ENCODE results near the gene SRA1.
A peak's percentile ranks its signal among the peaks of the same experiment; 100 is the strongest.

The SRA1 gene

GRCh38 chr5:140557965-140558364, 692 bp upstream of the SRA1 start:
- TF ChIP-seq CTCF (IDR thresholded peaks at IDR 0.05; ENCODE audit: extremely low read depth, missing control alignments) = no peak
- DNase-seq (ENCODE audit: low spot score) = no peak

DNA sequence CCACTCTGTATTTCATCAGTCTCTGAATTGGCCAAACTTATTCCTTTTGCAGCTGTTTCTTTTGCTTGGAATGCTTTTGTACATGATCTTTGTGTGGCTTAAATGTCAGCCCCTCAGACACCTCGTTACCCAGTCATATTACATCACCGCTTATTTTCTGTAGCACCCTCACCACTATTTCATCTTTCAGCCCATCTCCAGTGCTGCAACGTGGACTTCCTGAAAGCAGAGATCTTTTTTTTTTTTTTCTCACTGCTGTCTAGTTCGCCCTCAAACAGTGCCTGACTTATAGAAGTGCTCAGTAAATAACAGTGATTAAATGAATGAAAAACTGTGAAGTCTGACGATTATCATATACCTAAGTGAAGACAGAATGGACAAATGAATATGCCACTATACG, 835 bp downstream of the SRA1 start:
- TF ChIP-seq CTCF (IDR thresholded peaks at IDR 0.05; ENCODE audit: extremely low read depth, missing control alignments) = no peak
- no peak for DNase-seq (ENCODE audit: low spot score)

DNA sequence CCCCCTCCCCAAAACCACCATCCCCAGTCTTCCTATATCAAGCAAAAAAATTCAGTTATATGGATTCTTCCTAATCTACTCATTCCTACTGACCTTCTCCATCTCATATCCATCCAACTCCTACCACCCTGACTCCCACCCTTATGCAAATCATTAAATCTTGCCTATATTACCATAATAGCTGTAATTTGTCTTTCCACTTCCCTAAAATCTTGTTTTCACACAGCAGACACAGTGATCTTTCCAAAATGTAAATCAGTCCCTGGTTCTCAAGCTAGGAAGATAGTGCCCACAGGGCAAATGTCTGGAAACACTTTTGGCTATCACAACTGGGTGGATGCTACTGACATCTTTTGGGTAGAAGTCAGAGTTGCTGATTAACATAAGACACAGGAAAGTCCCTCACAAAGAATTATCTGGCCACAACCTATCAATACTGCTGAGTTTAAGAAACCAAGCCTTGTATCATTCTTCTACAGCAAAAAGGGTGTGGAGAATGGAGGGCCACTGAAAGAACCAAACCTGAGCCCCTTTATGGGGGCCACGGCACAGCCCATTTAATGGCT, 1.4 kb downstream of the SRA1 start:
- TF ChIP-seq CTCF (IDR thresholded peaks at IDR 0.05; ENCODE audit: extremely low read depth, missing control alignments) = no peak
- peak; percentile 34 for DNase-seq (ENCODE audit: low spot score)

GRCh38 chr5:140554454-140554853, 2.8 kb downstream of the SRA1 start:
- no peak for TF ChIP-seq CTCF (IDR thresholded peaks at IDR 0.05; ENCODE audit: extremely low read depth, missing control alignments)
- DNase-seq (ENCODE audit: low spot score) = no peak

- DNase-seq (ENCODE audit: low spot score) = no peak
These were observed 3.6 kb downstream of the SRA1 start for GRCh38 chr5:140553657-140554056.

GRCh38 chr5:140551872-140552271, 5.4 kb downstream of the SRA1 start:
- DNase-seq (ENCODE audit: low spot score) = no peak
- no peak for TF ChIP-seq CTCF (IDR thresholded peaks at IDR 0.05; ENCODE audit: extremely low read depth, missing control alignments)

More at GRCh38 chr5:140553657-140554056, 3.6 kb downstream of the SRA1 start:
- TF ChIP-seq CTCF (IDR thresholded peaks at IDR 0.05; ENCODE audit: extremely low read depth, missing control alignments) = no peak

DNA sequence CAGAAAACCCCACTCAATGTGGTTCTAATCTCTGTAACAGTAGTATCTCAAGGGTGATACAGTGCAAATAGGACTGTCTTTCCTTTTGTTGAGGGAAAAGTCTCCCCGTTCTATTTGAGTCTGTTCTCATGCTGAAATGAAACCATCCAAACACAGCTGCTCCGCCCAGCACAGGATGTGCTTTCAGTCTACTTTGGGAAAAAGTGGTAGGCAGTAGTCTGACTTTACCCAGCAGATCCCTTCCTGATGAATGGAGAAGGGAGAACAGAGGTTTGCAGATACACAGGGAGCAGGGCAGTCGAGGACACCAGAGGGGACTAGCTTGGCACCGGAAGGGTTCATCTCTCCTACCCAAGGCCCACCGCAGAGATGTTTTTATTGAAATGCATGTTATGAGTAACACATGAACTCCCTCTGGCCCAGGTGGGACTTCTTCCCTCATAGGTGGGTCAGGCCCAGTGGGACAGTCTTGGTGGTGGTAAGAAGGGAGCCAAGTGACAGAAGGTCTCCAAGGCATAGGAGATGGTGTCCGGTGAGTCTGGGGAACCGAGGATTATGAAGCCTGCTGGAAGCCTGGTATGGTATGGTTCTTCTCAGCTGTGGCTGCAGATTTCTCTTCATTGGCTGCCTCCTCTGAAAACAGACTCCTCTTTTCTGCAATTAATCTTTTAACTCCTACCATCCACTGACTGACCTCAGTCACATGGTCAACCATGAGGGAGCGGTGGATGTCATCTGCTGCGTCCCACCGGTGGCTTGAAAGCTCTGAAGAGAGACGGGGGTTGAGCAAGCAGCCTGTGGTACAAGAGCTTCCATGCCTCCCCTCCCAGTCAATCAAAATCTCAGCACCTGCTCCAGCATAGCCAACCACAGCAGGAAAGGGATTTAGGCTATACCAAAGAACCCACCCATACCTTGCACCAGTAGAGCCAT, 6.9 kb downstream of the SRA1 start:
- no peak for DNase-seq (ENCODE audit: low spot score)
- no peak for TF ChIP-seq CTCF (IDR thresholded peaks at IDR 0.05; ENCODE audit: extremely low read depth, missing control alignments)

Measured in GM20000 (cell line).